ENCODE data around the gene MAGEA9.
"Not testable (repeated sequence)": the region's sequence is repeated elsewhere in the genome, so short reads cannot be mapped to it uniquely, and the experiment has no call there.

Gene MAGEA9
- 0 reads per million in 4 donors for total RNA-seq

- DNase-seq, result not testable (repeated sequence)
Observed at GRCh38 chrX:149781727-149782126, at the start of gene MAGEA9. MAGEA9 (plus strand) TSS chrX:149781930; CDS start chrX:149786211, 4,281 bp downstream.

- not testable (repeated sequence) for DNase-seq
Observed at GRCh38 chrX:149742269-149742668, 39.5 kb upstream of the MAGEA9 start.

- not testable (repeated sequence) for DNase-seq
Observed at GRCh38 chrX:149746390-149747007, 35.2 kb upstream of the MAGEA9 start.

- no peak for DNase-seq
Observed at GRCh38 chrX:149757206-149758067, 24.3 kb upstream of the MAGEA9 start.

GRCh38 chrX:149758068-149758714 is 23.5 kb upstream of the MAGEA9 start:
- no peak for DNase-seq

- DNase-seq, result not testable (repeated sequence)
Observed at GRCh38 chrX:149758715-149759078, 23.0 kb upstream of the MAGEA9 start.

- no peak for DNase-seq
Observed at GRCh38 chrX:149759824-149760223, 21.9 kb upstream of the MAGEA9 start.

GRCh38 chrX:149760965-149761364 is 20.8 kb upstream of the MAGEA9 start:
- DNase-seq, result no peak

- not testable (repeated sequence) for DNase-seq
Observed at GRCh38 chrX:149761858-149762674, 19.7 kb upstream of the MAGEA9 start.

- no peak for DNase-seq
Observed at GRCh38 chrX:149762696-149763614, 18.8 kb upstream of the MAGEA9 start.

GRCh38 chrX:149770344-149770743 is 11.4 kb upstream of the MAGEA9 start:
- DNase-seq, result not testable (repeated sequence)

GRCh38 chrX:149773026-149773425 is 8.7 kb upstream of the MAGEA9 start:
- DNase-seq, result not testable (repeated sequence)

GRCh38 chrX:149773768-149774167 is 8.0 kb upstream of the MAGEA9 start, which contains the start of gene HSFX1:
HSFX1 (plus strand) TSS chrX:149774068; CDS start chrX:149774682, 614 bp downstream.
- DNase-seq, result not testable (repeated sequence)

- DNase-seq, result not testable (repeated sequence)
Observed at GRCh38 chrX:149777999-149778398, 3.7 kb upstream of the MAGEA9 start.

GRCh38 chrX:149795531-149795930 is 13.8 kb downstream of the MAGEA9 start:
- DNase-seq, result not testable (repeated sequence)

- DNase-seq, result no peak
Observed at GRCh38 chrX:149799095-149799714, 17.5 kb downstream of the MAGEA9 start.

GRCh38 chrX:149799938-149800337 is 18.2 kb downstream of the MAGEA9 start:
- DNase-seq, result no peak

GRCh38 chrX:149803458-149804062 is 21.8 kb downstream of the MAGEA9 start:
- no peak for DNase-seq

- no peak for DNase-seq
Observed at GRCh38 chrX:149804102-149804501, 22.4 kb downstream of the MAGEA9 start.

- no peak for DNase-seq
Observed at GRCh38 chrX:149807747-149808458, 26.2 kb downstream of the MAGEA9 start.

All from T-helper 1 cell (primary cell).